Testis (tissue), 3 donors: ENCODE results near the gene HSPA12A. TPM values are rescaled to one million over a fixed set of nuclear protein-coding genes. Genes with fewer than 3 reads are reported as not detected.
A peak's percentile ranks its signal among the peaks of the same experiment; 100 is the strongest.

Experiments used
- DNase-seq: peaks from one replicate; pipeline ENCODE4 v3.0.0-alpha.2; 2019
- H3K27ac ChIP-seq, 2 donors: fragments of 200-600 bp; sonication (generic); one replicate each; pipeline ENCODE4 v1.5.1; 2019
- H3K27me3 ChIP-seq: fragments of 200-600 bp; sonication (generic); one replicate; pipeline ENCODE4 v1.5.1; 2019
- H3K36me3 ChIP-seq: fragments of 200-600 bp; sonication (generic); one replicate; pipeline ENCODE4 v1.5.1; 2017; ENCODE audit warnings: low read depth; ENCODE audit errors: missing control alignments
- H3K4me1 ChIP-seq: fragments of 200-600 bp; sonication (generic); one replicate; pipeline ENCODE4 v1.5.1; 2019
- H3K4me3 ChIP-seq, 2 donors: fragments of 200-600 bp; sonication (generic); one replicate each; pipeline ENCODE4 v1.5.1; 2017 to 2019
- H3K9me3 ChIP-seq: fragments of 200-600 bp; sonication (generic); one replicate; pipeline ENCODE4 v1.5.1; 2017
- CTCF ChIP-seq, 3 experiments: fragments of 450-650 bp in 2 of 3; fragments of 200-600 bp in 1 of 3; sonication (generic) in 1 of 3; IDR thresholded peaks; one replicate each; pipeline ENCODE4 v1.5.1; 2016 to 2019; ENCODE audit warnings: antibody characterized with exemption in 3 of 3, mild to moderate bottlenecking in 2 of 3, moderate library complexity in 1 of 3
- POLR2A ChIP-seq: fragments of 450-650 bp; IDR thresholded peaks from one replicate; pipeline ENCODE4 v1.6.1; 2017; ENCODE audit warnings: antibody characterized with exemption, mild to moderate bottlenecking, moderate library complexity
- WGBS, 2 donors: methylation state at CpG; one replicate each; pipeline ENCODE4 v1.1.5; 2018; 5-methylcytosine and 5-hydroxymethylcytosine counted together
- intact Hi-C: fragments of 100-400 bp; cut with DNase I; formaldehyde crosslinking; loops from one replicate; pipeline ENCODE4 v1.15.1; 2023; ENCODE audit warnings: low total_unique reads
- polyA plus RNA-seq: library from polyadenylated mRNA; stranded (reverse); fragments of 350-450 nt; fragmentation: Illumina TruSeq; extraction: RNeasy Lipid Tissue Mini Kit (QIAGEN cat#74804); gene quantifications from one replicate; pipeline ENCODE4 v1.2.3, GENCODE V29; 2014; ENCODE audit warnings: low read depth, low replicate concordance; ENCODE audit not compliant: insufficient read depth
- total RNA-seq, 2 donors: library from RNA; depleted of rRNA; stranded (reverse); fragments of >200 nt; gene quantifications; one replicate each; pipeline ENCODE4 v1.2.3, GENCODE V29; 2016

Gene HSPA12A
- total and polyA plus RNA-seq, 3 donors from 2014 or later, result 20.9 to 34.6 (median 28.4) TPM

DNA sequence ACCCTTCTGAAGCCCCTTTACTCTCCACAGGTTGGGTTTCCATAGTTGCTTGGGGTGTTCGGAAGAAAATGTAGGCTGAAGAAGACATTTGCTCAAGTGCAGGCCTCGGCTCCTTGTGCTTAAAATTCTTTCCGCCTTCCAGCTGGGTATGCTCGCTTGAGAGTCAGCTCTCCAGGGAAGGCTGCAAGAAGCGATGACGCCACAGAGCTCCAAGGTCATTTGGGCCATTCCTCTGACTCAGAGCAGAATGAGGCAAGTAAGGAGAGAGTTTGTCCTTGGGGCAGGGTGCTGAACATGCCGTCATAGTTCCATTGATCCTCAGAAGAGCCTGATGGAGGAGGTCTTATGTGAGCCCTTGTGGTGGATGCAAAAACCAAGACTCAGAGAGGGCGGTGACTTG is 27.4 kb upstream of the HSPA12A start:
- no peak for DNase-seq
- no peak overlapping the region for H3K27ac ChIP-seq
- intact Hi-C loops, result no loop called here
- H3K27me3 ChIP-seq, result no peaks in the 10 kb centered on the region
- WGBS, 2 donors, result 84 to 85% methylated on average over 8 of the region's 8 CpGs
- H3K36me3 ChIP-seq, result no peaks in the 10 kb centered on the region
- no peak overlapping the region for H3K4me3 ChIP-seq
- TF ChIP-seq CTCF (IDR thresholded peaks at IDR 0.05), result no peak
- no peak for TF ChIP-seq POLR2A
- H3K9me3 ChIP-seq, result no peaks in the 10 kb centered on the region
- H3K4me1 ChIP-seq, result peaks cover 11% of the 10 kb centered on the region

- intact Hi-C loops, result no loop called here
- no peak overlapping the region for H3K4me3 ChIP-seq
- no peaks in the 10 kb centered on the region for H3K9me3 ChIP-seq
- DNase-seq, result no peak
- peaks cover 11% of the 10 kb centered on the region for H3K4me1 ChIP-seq
- no peaks in the 10 kb centered on the region for H3K27me3 ChIP-seq
- no peak for TF ChIP-seq POLR2A
- TF ChIP-seq CTCF (IDR thresholded peaks at IDR 0.05), result no peak
- H3K27ac ChIP-seq, result no peak overlapping the region
- H3K36me3 ChIP-seq, result no peaks in the 10 kb centered on the region
- 89 to 91% methylated on average over 7 of the region's 7 CpGs for WGBS, 2 donors
Observed at GRCh38 chr10:116769368-116769767, 27.0 kb upstream of the HSPA12A start.

- TF ChIP-seq POLR2A (no peak), CTCF (IDR thresholded peaks at IDR 0.05) (no peak)
- Histone ChIP-seq H3K4me3 (no peak overlapping the region), H3K4me1 (peaks cover 11% of the 10 kb centered on the region), H3K9me3 (no peaks in the 10 kb centered on the region), H3K36me3 (no peaks in the 10 kb centered on the region), H3K27me3 (no peaks in the 10 kb centered on the region), H3K27ac (no peak overlapping the region)
- intact Hi-C loops, result no loop called here
- DNase-seq, result no peak
- WGBS, 2 donors, result 61 to 79% methylated on average over 4 of the region's 4 CpGs
Observed at GRCh38 chr10:116768786-116769185, 26.4 kb upstream of the HSPA12A start.

GRCh38 chr10:116766837-116767634 is 24.7 kb upstream of the HSPA12A start:
- DNase-seq, result peak; percentile 37
- intact Hi-C loops, result no loop called here
- H3K27me3 ChIP-seq, result no peaks in the 10 kb centered on the region

More at GRCh38 chr10:116766837-116767634, 24.7 kb upstream of the HSPA12A start:
- TF ChIP-seq POLR2A (no peak), CTCF (IDR thresholded peaks at IDR 0.05) (no peak)
- Histone ChIP-seq H3K4me1 (peaks cover 11% of the 10 kb centered on the region), H3K27ac (no peak overlapping the region), H3K9me3 (no peaks in the 10 kb centered on the region), H3K36me3 (no peaks in the 10 kb centered on the region), H3K4me3 (no peak overlapping the region)
- whole genome bisulfite sequencing, 2 donors, result 36 to 43% methylated on average over 13 of the region's 13 CpGs
